Transverse colon (tissue), 4 donors: ENCODE data around the gene DMD.

Source experiments
- CTCF ChIP-seq, 5 experiments: fragments of 200-600 bp in 3 of 5; fragments of 450-650 bp in 2 of 5; sonication (generic) in 3 of 5; IDR thresholded peaks; 1 replicate in 2 of 5; 2 replicates in 3 of 5; pipeline ENCODE4 v1.5.1; 2016 to 2017; ENCODE audit warnings: antibody characterized with exemption in 5 of 5, inconsistent platforms in 3 of 5, mild to moderate bottlenecking in 2 of 5, moderate library complexity in 1 of 5
- EP300 ChIP-seq: sonication (generic); formaldehyde crosslinking; IDR thresholded peaks from one replicate; pipeline ENCODE4 v1.6.1; 2017; ENCODE audit warnings: antibody characterized with exemption, low read depth
- POLR2A ChIP-seq: fragments of 450-650 bp; IDR thresholded peaks from one replicate; pipeline ENCODE4 v1.6.1; 2016; ENCODE audit warnings: antibody characterized with exemption, mild to moderate bottlenecking, moderate library complexity
- POLR2AphosphoS5 ChIP-seq, 3 donors: sonication (generic); formaldehyde crosslinking; IDR thresholded peaks; one replicate each; pipeline ENCODE4 v1.6.1; 2016; ENCODE audit warnings: antibody characterized with exemption in 3 of 3

DNA sequence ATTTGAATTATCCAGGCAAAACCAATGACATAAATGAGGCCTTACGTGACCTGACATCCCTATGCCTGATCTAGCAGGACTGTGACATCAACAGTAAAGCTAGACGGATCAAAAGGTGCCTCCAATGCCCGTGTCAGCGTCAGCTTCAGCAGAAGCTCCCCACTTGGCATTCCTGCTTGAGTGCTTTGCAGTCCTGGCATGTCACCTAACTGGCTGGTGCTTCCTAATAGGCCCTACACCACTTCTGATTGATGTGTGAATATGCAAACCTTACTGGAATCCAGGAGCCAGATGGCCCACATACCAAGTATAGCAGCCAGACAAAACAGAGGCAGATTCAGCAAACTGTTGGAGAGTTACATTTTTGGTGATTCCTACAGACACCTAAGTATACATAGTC is 224.2 kb downstream of the DMD start:
- TF ChIP-seq CTCF (IDR thresholded peaks at IDR 0.05) (no peak), EP300 (no peak), POLR2AphosphoS5 (IDR thresholded peaks at IDR 0.05) (no peak), POLR2A (no peak)
